Measurements from ENCODE around the gene TGM2.

- TF ChIP-seq POLR2A (IDR thresholded peaks at IDR 0.05) (no peak), CTCF (IDR thresholded peaks at IDR 0.05) (no peak)
Observed at GRCh38 chr20:38197217-38197616, 32.1 kb upstream of the TGM2 start.

Measured in esophagus squamous epithelium (tissue), 4 donors.